ENCODE measurements around the gene MINAR1.

MINAR1 gene

GRCh38 chr15:79430901-79431635, 1.1 kb upstream of the MINAR1 start:
- DNase-seq (ENCODE audit: extremely low read depth in 1 of 2, low read depth in 1 of 2), result no peak

DNA sequence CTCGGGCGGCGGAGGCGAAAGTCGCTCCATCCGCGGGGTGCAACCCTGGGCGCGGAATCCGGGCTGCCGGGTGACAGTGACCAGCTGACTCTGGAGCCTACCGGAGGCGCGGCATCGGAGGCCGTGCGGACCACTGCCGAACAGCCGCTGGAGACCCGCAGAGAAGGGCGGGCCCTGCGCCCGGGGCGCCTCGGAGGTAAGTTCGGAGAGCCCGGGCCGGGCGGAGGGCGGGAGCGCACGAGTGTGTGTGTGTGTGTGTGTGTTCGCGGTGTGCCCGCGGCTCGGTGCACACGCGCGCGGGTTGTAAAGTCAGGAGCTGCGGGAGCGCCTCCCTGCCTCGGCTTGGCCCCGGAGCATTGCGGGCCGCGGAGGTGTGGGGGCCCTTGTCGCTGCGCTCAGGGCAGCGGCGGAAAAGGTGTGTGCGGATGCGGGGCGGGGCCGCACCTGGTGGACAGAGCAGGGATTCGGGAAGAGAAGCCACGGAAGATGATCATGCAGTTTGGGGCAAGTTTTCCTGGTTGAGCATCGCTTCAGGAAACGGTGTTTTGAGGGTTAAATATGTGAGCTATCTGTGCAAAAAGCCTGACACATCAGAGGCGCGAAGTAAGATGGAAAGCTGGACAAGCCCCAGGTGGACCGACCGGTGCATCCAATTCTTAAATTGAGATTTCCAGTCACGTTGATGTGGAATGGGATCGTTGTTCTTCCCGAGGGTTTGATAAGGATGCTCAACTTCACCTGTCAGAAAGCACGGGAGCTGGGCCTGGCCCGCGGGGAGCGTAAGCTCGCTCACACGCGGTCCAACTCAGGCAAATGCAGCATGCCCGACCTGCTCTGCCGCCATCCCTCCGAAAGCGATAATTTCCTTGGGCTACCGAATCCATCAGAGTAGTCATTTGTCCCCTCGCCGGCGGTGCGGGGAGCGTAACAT, 474 bp downstream of the MINAR1 start:
- no peak for DNase-seq (ENCODE audit: extremely low read depth in 1 of 2, low read depth in 1 of 2)

DNA sequence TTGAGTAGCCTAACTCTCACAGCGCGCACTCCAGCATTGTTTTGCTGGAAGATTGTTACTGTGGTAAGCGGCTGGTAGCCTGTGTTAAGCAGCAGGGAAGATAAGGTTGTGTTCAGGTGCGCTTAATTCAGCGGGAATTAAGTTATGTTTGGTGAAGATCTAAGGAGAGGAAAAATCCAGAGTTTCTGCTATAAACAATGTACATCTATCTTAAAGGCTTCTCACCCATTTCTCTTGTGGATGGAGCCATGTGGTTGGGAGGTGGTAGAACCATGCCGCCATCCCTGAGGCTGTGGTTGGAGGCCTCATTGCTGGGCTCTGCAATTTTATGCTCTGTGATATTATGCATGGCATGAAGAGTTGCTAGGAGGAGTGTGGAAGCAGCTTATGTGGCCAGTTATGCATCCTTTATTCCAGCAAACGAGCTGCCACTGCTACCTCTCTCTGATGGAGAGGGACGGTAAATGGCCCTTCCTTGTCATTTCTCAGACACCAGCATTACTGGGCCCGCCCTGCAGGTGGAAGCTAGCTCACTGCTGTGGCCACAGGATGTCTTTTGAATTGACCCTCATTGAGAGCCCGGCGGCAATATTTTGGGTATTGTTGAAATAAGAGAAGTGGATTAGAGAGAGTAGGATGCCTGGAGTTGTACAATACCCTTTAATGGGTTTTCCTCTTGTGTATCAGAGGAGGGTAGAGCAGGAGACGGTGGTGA, 1.3 kb downstream of the MINAR1 start:
- DNase-seq (ENCODE audit: extremely low read depth in 1 of 2, low read depth in 1 of 2), result no peak

- DNase-seq (ENCODE audit: extremely low read depth in 1 of 2, low read depth in 1 of 2), result no peak
Observed at GRCh38 chr15:79434361-79434760, 2.2 kb downstream of the MINAR1 start.

DNA sequence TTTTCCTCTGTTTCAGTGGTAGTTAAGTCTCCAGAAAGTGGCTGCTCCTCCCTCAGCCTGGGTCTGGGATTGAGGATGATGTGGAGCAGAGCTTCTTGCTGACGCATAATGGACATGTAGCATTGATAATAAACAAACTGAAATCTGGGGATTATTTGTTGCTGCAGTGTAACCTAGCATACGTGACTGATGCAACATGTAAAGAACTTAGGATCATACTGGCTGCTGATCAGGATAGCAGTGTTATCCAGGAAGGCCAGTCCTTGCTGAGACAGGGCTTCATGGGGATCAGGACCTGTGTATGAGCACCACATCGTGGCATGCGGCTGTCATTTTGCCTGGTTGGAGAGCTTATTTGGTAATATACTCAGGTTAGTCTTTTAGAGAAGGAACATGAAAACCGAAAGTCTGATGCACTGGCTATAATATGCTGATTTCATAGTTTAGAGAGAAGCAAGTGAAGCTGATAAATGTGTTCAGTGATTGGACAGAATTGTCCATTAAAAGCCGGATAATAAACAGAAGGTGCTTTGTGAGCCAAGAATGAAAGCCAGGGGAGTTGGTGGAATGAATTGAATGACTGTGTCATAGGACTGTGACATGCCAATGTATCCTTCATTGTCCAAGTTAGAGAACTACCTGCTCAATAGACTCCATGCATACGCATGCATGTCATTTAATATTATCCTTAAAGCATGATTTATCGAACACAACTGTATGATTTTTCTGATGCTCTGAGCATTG, 4.1 kb downstream of the MINAR1 start:
- DNase-seq (ENCODE audit: extremely low read depth in 1 of 2, low read depth in 1 of 2), result no peak

- DNase-seq (ENCODE audit: extremely low read depth in 1 of 2, low read depth in 1 of 2), result no peak
Observed at GRCh38 chr15:79437275-79438000, 5.3 kb downstream of the MINAR1 start.

DNA sequence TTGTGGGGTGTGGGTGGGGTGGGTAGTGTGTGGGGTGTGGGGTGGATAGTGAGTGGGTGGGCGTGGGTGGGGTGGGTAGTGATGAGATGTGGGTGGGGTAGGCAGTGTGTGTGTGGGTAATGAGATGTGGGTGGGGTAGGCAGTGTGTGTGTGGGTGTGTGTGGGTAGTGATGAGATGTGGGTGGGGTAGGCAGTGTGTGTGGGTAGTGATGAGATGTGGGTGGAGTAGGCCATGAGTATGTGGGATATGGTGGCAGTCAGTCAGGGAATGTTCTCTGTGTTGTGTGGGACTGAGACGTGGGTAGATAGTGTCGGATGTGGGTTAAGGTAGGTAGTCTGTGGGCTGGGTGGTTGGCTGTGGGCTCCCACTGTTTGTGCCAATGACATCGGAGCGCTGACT, 7.1 kb downstream of the MINAR1 start:
- no peak for DNase-seq (ENCODE audit: extremely low read depth in 1 of 2, low read depth in 1 of 2)

DNA sequence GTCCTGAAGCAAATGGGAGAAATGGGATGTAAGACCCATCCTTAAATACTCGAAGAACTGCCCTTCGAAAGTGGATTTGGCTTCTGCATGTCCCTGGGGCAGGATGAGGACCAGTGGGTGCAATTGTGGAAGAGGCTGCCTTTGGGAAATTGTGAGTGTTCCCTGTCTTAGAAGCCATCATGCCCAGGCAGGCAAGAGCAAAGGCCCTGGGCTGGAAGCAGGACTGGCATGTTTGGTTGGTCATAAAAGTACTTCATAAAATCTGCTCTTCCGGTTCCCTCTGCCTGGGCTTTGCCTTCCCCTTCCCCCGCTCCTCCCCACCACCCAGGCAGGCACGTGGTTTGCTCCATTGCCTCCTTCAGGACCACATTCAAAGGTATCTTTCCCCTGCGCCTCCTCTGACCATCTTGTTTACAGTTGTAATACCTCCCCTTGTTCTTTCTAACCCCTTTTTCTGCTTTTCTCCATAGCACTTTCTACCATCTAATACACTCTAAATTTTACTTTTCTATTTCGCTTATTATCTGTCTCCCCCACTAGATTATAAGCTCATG, 8.3 kb downstream of the MINAR1 start:
- no peak for DNase-seq (ENCODE audit: extremely low read depth in 1 of 2, low read depth in 1 of 2)

DNA sequence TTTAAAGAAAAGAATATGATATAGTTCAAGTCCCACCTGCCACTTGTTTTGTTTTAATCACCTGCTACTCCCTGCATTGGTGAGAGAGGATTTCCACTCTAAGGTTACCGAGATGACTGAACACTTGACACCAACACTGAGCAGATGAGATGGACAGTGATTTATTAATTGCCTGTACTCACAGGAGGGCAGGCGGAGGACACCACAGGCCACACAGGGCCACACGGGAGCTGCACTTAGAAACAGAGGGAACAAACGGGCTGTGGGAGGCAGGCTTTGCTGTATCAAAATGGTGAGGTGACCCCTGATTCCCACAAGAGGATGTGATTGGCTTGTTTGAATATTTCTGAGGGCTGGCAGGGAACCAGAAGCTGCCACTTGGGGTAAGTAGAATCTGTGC, 10.8 kb downstream of the MINAR1 start:
- DNase-seq (ENCODE audit: extremely low read depth in 1 of 2, low read depth in 1 of 2), result no peak

- no peak for DNase-seq (ENCODE audit: extremely low read depth in 1 of 2, low read depth in 1 of 2)
Observed at GRCh38 chr15:79447060-79447459, 14.9 kb downstream of the MINAR1 start.

DNA sequence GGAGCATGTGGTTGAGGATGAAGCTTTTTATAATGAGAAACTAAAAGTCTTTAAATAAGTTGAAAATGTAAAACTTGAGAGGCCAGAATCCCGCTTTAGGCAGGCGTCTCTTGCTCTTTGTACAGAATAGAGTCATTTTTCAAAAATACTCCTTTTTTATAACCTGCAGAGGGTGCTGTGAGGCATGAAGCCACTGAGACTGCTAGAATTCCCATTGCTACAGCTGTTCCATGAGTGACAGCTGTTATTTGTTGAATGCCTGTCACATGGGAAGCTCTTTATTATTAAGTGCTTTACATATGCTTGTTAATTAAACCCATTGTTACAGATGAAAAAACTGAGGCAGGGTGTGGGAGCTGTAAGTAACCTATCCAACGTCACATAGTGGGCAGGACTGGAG, 18.5 kb downstream of the MINAR1 start:
- DNase-seq (ENCODE audit: extremely low read depth in 1 of 2, low read depth in 1 of 2), result no peak

GRCh38 chr15:79451361-79451999, 19.3 kb downstream of the MINAR1 start:
- DNase-seq (ENCODE audit: extremely low read depth in 1 of 2, low read depth in 1 of 2), result no peak

DNA sequence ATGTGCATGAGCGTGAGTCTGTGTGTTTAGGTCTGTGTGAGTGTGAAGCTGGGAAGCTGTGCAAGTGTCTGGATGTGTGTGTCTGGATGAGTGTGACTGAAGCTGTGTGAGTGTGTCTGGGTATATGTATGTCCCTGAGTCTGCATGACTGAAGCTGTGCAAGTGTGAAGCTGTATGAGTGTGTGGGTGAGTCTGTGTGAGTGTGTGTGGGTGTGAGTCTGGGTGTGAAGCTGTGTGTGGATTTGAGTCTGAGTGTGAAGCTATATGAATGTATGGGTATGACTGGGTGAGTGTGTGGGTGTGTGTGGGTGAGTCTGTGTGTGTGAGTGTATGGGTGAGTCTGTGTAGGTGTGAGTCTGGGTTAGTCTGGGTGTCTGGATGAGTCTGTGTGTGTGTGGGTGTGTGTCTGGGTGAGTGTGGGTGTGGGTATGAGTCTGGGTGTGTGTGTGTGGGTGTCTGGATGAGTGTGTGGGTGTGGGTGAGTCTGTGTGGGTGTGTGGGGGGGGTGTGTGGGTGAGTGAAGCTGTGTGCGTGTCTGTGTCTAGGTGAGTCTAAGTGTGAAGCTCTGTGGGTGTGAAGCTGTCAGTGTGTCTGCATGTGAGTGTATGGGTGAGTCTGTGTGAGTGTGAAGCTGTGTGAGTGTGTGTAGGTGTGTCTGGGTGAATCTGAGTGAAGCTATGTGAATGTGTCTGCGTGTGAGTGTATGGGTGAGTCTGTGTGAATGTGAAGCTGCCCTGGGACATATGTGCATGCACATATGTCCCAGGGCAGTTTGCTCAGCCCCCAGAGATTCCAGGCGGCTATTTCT, 20.3 kb downstream of the MINAR1 start:
- DNase-seq (ENCODE audit: extremely low read depth in 1 of 2, low read depth in 1 of 2), result no peak

DNA sequence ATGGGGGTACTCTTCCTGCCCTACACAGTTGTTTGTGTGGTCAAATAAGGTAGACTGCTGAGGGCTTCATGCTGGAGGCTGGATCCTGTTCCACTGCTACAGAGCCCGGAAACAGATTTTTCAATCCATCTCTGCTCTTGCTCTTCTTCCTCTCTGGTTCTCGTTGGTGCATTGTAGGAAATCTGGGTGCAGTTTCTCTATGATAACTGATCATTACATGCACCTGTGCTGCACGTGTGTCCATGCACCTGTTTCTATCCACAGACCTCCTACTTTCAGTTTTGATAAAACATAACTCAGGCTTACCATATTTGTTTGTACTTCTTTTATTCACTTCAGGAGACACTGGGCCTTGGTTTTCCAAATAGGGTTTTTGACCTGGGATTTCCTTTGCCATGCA, 21.3 kb downstream of the MINAR1 start:
- no peak for DNase-seq (ENCODE audit: extremely low read depth in 1 of 2, low read depth in 1 of 2)

DNA sequence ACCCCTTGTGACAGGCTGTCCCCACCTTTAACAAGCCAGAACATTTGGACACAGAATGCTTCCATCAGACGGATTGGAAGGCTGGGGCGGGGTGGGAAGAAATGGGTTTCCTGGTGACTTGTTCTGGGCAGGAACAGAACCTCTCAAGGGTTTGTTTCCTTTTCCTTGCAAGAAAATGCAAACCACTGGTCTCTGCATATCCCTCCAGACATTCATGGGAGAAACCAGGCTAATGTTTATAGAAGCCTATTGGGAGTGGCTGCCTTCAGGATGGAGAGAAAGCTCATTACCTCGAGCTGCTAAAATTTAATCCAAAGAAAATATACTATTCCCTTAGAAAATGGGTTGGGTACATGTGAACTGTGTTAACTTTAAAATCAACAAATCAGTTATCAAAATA, 21.9 kb downstream of the MINAR1 start:
- DNase-seq (ENCODE audit: extremely low read depth in 1 of 2, low read depth in 1 of 2), result no peak

DNA sequence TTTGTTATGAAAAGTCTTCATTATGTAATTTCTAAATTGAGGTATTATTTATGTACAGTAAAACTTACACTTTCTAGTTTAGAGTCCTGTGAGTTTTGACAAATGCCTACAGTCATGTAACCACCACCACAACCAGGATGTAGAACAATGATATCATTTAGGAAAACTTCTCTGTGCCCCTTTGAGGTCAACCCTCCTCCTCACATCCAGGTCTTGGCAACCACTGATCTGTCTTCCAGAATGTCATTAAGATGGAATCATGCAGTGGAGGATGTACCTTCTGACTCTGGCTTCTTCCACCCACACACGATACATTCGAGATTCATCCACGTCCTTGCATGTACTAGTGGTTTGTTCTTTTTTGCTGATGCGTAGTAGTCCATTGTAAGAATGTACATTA, 23.2 kb downstream of the MINAR1 start:
- no peak for DNase-seq (ENCODE audit: extremely low read depth in 1 of 2, low read depth in 1 of 2)

- DNase-seq (ENCODE audit: extremely low read depth in 1 of 2, low read depth in 1 of 2), result no peak
Observed at GRCh38 chr15:79455943-79456342, 23.8 kb downstream of the MINAR1 start.

DNA sequence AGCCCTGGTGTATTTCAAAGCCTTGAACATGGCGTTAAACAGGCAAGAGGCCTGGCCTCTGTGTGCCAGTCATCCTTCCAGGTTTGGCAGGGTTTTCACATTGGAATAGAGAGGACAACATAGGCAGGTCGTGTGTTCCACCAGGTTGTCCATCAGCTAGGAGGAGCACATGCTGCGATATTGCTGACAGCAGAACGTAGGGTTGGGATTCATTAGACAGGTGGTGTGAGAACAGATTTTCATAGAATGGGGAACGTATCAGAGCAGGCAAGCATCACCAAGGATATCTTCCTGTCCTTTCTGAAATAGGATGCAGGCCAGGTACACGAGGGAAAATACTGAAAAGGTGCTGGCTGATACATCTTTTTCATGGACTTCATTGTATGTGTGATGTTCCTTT, 26.4 kb downstream of the MINAR1 start:
- DNase-seq (ENCODE audit: extremely low read depth in 1 of 2, low read depth in 1 of 2), result no peak

DNA sequence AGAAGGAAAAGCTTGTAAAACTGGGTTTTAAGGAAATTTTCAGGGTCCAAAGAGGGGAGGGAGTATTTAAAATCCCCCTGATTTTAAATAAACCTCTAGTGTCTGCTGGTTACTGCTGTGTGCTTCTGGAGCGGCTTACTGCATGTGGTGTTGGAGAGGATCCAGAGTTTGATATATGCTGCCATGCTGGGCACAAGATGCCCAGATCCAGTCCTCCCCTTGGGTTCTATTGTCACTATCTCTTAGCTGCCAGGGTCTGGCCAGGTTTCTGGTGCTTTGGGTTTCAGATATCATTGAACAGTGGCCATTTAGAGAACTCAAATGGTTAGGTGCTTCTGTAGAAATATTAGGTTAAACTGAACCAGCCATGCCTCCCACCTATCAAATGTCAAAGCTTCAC, 27.5 kb downstream of the MINAR1 start:
- no peak for DNase-seq (ENCODE audit: extremely low read depth in 1 of 2, low read depth in 1 of 2)
